CD4-positive, alpha-beta T cell (primary cell): ENCODE measurements around the gene TBC1D3B. TPM values are rescaled to one million over a fixed set of nuclear protein-coding genes. Genes with fewer than 3 reads are reported as not detected.
A peak's percentile ranks its signal among the peaks of the same experiment; 100 is the strongest.
"Not testable (repeated sequence)": the region's sequence is repeated elsewhere in the genome, so short reads cannot be mapped to it uniquely, and the experiment has no call there.

Source experiments
- ATAC-seq: fragments of 200-7000 bp; cut with Tn5 transposase; one replicate; pipeline ENCODE4 v1.10.0; 2022; ENCODE audit warnings: mild to moderate bottlenecking; ENCODE audit not compliant: poor library complexity
- CTCF ChIA-PET: fragments of 350-600 bp; sonication (Branson Sonifier 250); formaldehyde crosslinking; loops from one replicate; lab custom pipeline; 2021; ENCODE audit warnings: antibody characterized with exemption, inconsistent platforms; lab: Charles Lee
- POLR2A ChIA-PET: fragments of 350-600 bp; sonication (Branson Sonifier 250); formaldehyde crosslinking; loops from one replicate; lab custom pipeline; 2021; ENCODE audit warnings: antibody characterized with exemption, inconsistent platforms; lab: Charles Lee
- DNase-seq, 14 experiments: peaks; one replicate each; pipeline ENCODE4 v3.0.0-alpha.2; 2013 to 2020; ENCODE audit warnings: mixed read lengths in 2 of 14
- H3K27ac ChIP-seq, 2 donors: one replicate each; pipeline versions ENCODE4 v1.5.1 to v1.7.0; 2013; ENCODE audit warnings: low read length in 2 of 2, low read depth in 1 of 2, mild to moderate bottlenecking in 1 of 2
- H3K27me3 ChIP-seq, 2 experiments: 1 replicate in 1 of 2; 2 replicates in 1 of 2; pipeline versions ENCODE4 v1.6.1 to v1.7.0; 2013; ENCODE audit warnings: low read length in 2 of 2, control low read depth in 1 of 2, mild to moderate bottlenecking in 1 of 2, moderate library complexity in 1 of 2; ENCODE audit not compliant: insufficient read depth in 2 of 2, control insufficient read depth in 1 of 2
- H3K36me3 ChIP-seq: one replicate; pipeline ENCODE4 v1.6.1; 2013; ENCODE audit warnings: low read length, control low read depth; ENCODE audit not compliant: insufficient read depth
- H3K4me1 ChIP-seq: one replicate; pipeline ENCODE4 v1.6.1; 2013; ENCODE audit warnings: low read length, control low read depth; ENCODE audit not compliant: insufficient read depth
- H3K4me3 ChIP-seq: one replicate; pipeline ENCODE4 v1.5.1; 2013; ENCODE audit warnings: mild to moderate bottlenecking, low read length, moderate library complexity
- H3K9me3 ChIP-seq, 2 experiments: 1 replicate in 1 of 2; 2 replicates in 1 of 2; pipeline versions ENCODE4 v1.6.1 to v1.7.0; 2013; ENCODE audit warnings: low read length in 2 of 2, mild to moderate bottlenecking in 2 of 2, control low read depth in 1 of 2, moderate library complexity in 1 of 2; ENCODE audit not compliant: control insufficient read depth in 1 of 2, insufficient read depth in 1 of 2
- H3K27ac Mint-ChIP-seq: one replicate; pipeline ENCODE4 v1.8.0; 2020; ENCODE audit warnings: mixed read lengths
- H3K27me3 Mint-ChIP-seq: one replicate; pipeline ENCODE4 v1.8.0; 2021; ENCODE audit warnings: mixed read lengths
- H3K36me3 Mint-ChIP-seq: one replicate; pipeline ENCODE4 v1.8.0; 2021; ENCODE audit warnings: low read depth, mixed read lengths
- H3K4me1 Mint-ChIP-seq: one replicate; pipeline ENCODE4 v1.8.0; 2021; ENCODE audit warnings: low read depth, mixed read lengths
- H3K4me3 Mint-ChIP-seq: one replicate; pipeline ENCODE4 v1.8.0; 2020; ENCODE audit warnings: mild to moderate bottlenecking, mixed read lengths
- H3K9me3 Mint-ChIP-seq: one replicate; pipeline ENCODE4 v1.8.0; 2020; ENCODE audit warnings: mixed read lengths
- CTCF ChIP-seq: fragments of 200-600 bp; IDR thresholded peaks from one replicate; pipeline ENCODE4 v1.8.0; 2022; ENCODE audit warnings: antibody characterized with exemption, mild to moderate bottlenecking
- intact Hi-C, 2 experiments: fragments of 100-400 bp; cut with DNase I in 1 of 2; cut with micrococcal nuclease in 1 of 2; formaldehyde crosslinking; loops; one replicate each; pipeline versions ENCODE4 v1.15.1 to v1.9.0; 2023 to 2025; cut with DNase I, micrococcal nuclease
- total RNA-seq, 174 experiments: library from RNA in 2 of 174; stranded (reverse) in 2 of 174; gene quantifications; one replicate each; pipeline ENCODE4 v1.2.3 and lab custom pipeline; 2021 to 2026

TBC1D3B gene
- total RNA-seq, 2 experiments from 2014 or later: 1.5 to 1.6 TPM

- CTCF ChIA-PET: no interaction called here
- no peaks in the 10 kb centered on the region for H3K4me1 ChIP-seq
- intact Hi-C loops: no loop called here
- H3K4me3 ChIP-seq: peak overlapping the region; percentile 58
- no peaks in the 10 kb centered on the region for H3K9me3 ChIP-seq
- POLR2A ChIA-PET: no interaction called here
- Mint-ChIP-seq H3K27ac (no peak overlapping the region), H3K36me3 (no peaks in the 10 kb centered on the region), H3K4me1 (no peaks in the 10 kb centered on the region), H3K27me3 (peaks cover 23% of the 10 kb centered on the region), H3K9me3 (no peaks in the 10 kb centered on the region), H3K4me3 (no peak overlapping the region)
- H3K27me3 ChIP-seq: peaks cover 34 to 42% of the 10 kb centered on the region in 2 experiments
- TF ChIP-seq CTCF: no peak
- no peaks in the 10 kb centered on the region for H3K36me3 ChIP-seq
- H3K27ac ChIP-seq: peak overlapping the region in 1 of 2 donors; percentile 0
- peak in 1 of 14 experiments; percentile 43 for DNase-seq
- ATAC-seq: no peak
These were observed 6.8 kb upstream of the TBC1D3B start for GRCh38 chr17:36183001-36183971.

GRCh38 chr17:36182176-36183000, 6.0 kb upstream of the TBC1D3B start:
- no peaks in the 10 kb centered on the region for H3K9me3 Mint-ChIP-seq
- H3K4me3 ChIP-seq: peak overlapping the region; percentile 40
- H3K27me3 Mint-ChIP-seq: peaks cover 16% of the 10 kb centered on the region
- H3K27ac Mint-ChIP-seq: no peak overlapping the region
- no peak overlapping the region for H3K4me3 Mint-ChIP-seq
- H3K4me1 ChIP-seq: no peaks in the 10 kb centered on the region
- no peaks in the 10 kb centered on the region for H3K9me3 ChIP-seq
- intact Hi-C loops: no loop called here
- ChIA-PET CTCF (no interaction called here), POLR2A (no interaction called here)
- DNase-seq: peak in 1 of 14 experiments; percentile 10
- no peaks in the 10 kb centered on the region for H3K36me3 Mint-ChIP-seq
- H3K36me3 ChIP-seq: no peaks in the 10 kb centered on the region
- H3K27ac ChIP-seq: no peak overlapping the region
- TF ChIP-seq CTCF: no peak
- ATAC-seq: no peak
- peaks cover 27 to 42% of the 10 kb centered on the region in 2 experiments for H3K27me3 ChIP-seq
- no peaks in the 10 kb centered on the region for H3K4me1 Mint-ChIP-seq

- peak in 1 of 14 experiments; percentile 1 for DNase-seq
- H3K9me3 Mint-ChIP-seq, CTCF ChIA-PET, H3K9me3 ChIP-seq, H3K4me1 ChIP-seq, H3K27ac ChIP-seq, H3K27ac Mint-ChIP-seq, intact Hi-C loops, H3K36me3 Mint-ChIP-seq, ATAC-seq, H3K4me3 ChIP-seq, H3K36me3 ChIP-seq, H3K4me1 Mint-ChIP-seq, H3K4me3 Mint-ChIP-seq, POLR2A ChIA-PET: not testable (repeated sequence)
- peaks cover 16% of the 10 kb centered on the region for H3K27me3 Mint-ChIP-seq
- peaks cover 25 to 41% of the 10 kb centered on the region in 2 experiments for H3K27me3 ChIP-seq
These were observed 5.2 kb upstream of the TBC1D3B start for GRCh38 chr17:36181446-36182175.

- H3K4me3 ChIP-seq, H3K4me1 ChIP-seq, H3K4me1 Mint-ChIP-seq, H3K9me3 ChIP-seq, H3K36me3 Mint-ChIP-seq, H3K36me3 ChIP-seq, H3K9me3 Mint-ChIP-seq, H3K27me3 ChIP-seq, ATAC-seq, H3K27ac ChIP-seq, DNase-seq, H3K4me3 Mint-ChIP-seq, H3K27ac Mint-ChIP-seq, intact Hi-C loops, H3K27me3 Mint-ChIP-seq, CTCF ChIA-PET, POLR2A ChIA-PET: not testable (repeated sequence)
These were observed 7.6 kb downstream of the TBC1D3B start for GRCh38 chr17:36168836-36169235.
